ENCODE measurements around the gene NT5DC1. TPM values are rescaled to one million over a fixed set of nuclear protein-coding genes. Genes with fewer than 3 reads are reported as not detected.
"Not testable (repeated sequence)": the region's sequence is repeated elsewhere in the genome, so short reads cannot be mapped to it uniquely, and the experiment has no call there.

The NT5DC1 gene
- total RNA-seq, 2 donors from 2014 or later = 28.4 to 33.9 TPM

- DNase-seq (ENCODE audit: low spot score) (peak; percentile 95), ATAC-seq (peak; percentile 97)
- Mint-ChIP-seq H3K4me3 (peak within 1 kb of the TSS; percentile 100), H3K4me1 (ENCODE audit: low read depth in 2 of 2) (peaks cover 36 to 55% of the 10 kb centered on the region in 2 donors), H3K36me3 (peaks cover 33% of the 10 kb centered on the region), H3K27ac (peak within 1 kb of the TSS; percentile 99), H3K27me3 (no peaks in the 10 kb centered on the region), H3K9me3 (no peaks in the 10 kb centered on the region)
These were observed 178.8 kb downstream of the NT5DC1 start, which contains the start of gene TSPYL1 for GRCh38 chr6:116279232-116280160. Gene TSPYL1 (minus strand): TSS chr6:116279930. CDS start chr6:116279830, 100 bp downstream.

- H3K27ac Mint-ChIP-seq = peak overlapping the region; percentile 99
- H3K4me3 Mint-ChIP-seq = peak overlapping the region; percentile 100
- H3K27me3 Mint-ChIP-seq = no peaks in the 10 kb centered on the region
- peaks cover 33% of the 10 kb centered on the region for H3K36me3 Mint-ChIP-seq
- H3K9me3 Mint-ChIP-seq = no peaks in the 10 kb centered on the region
- H3K4me1 Mint-ChIP-seq (ENCODE audit: low read depth in 2 of 2) = peaks cover 33 to 51% of the 10 kb centered on the region in 2 donors
- ATAC-seq (no peak), DNase-seq (ENCODE audit: low spot score) (no peak)
These were observed 179.7 kb downstream of the NT5DC1 start for GRCh38 chr6:116280161-116280932.

- Mint-ChIP-seq H3K4me1 (ENCODE audit: low read depth in 2 of 2) (peaks cover 31 to 48% of the 10 kb centered on the region in 2 donors), H3K4me3 (peak overlapping the region; percentile 100), H3K36me3 (peaks cover 30% of the 10 kb centered on the region), H3K27me3 (no peaks in the 10 kb centered on the region), H3K27ac (peak overlapping the region in 1 of 2 donors; percentile 99), H3K9me3 (no peaks in the 10 kb centered on the region)
- ATAC-seq (no peak), DNase-seq (ENCODE audit: low spot score) (no peak)
These were observed 180.3 kb downstream of the NT5DC1 start for GRCh38 chr6:116280933-116281316.

- DNase-seq (ENCODE audit: low spot score) (no peak), ATAC-seq (no peak)
- H3K27me3 Mint-ChIP-seq = no peaks in the 10 kb centered on the region
- peaks cover 18 to 32% of the 10 kb centered on the region in 2 donors for H3K4me1 Mint-ChIP-seq (ENCODE audit: low read depth in 2 of 2)
- H3K9me3 Mint-ChIP-seq = no peaks in the 10 kb centered on the region
- H3K4me3 Mint-ChIP-seq = no peak overlapping the region
- peaks cover 17% of the 10 kb centered on the region for H3K36me3 Mint-ChIP-seq
- H3K27ac Mint-ChIP-seq = no peak overlapping the region
These were observed 182.0 kb downstream of the NT5DC1 start for GRCh38 chr6:116282698-116283097.

GRCh38 chr6:116283191-116283590 is 182.5 kb downstream of the NT5DC1 start:
- peaks cover 14 to 27% of the 10 kb centered on the region in 2 donors for H3K4me1 Mint-ChIP-seq (ENCODE audit: low read depth in 2 of 2)
- DNase-seq (ENCODE audit: low spot score) (no peak), ATAC-seq (no peak)
- H3K27ac Mint-ChIP-seq = no peak overlapping the region
- no peaks in the 10 kb centered on the region for H3K9me3 Mint-ChIP-seq
- H3K27me3 Mint-ChIP-seq = no peaks in the 10 kb centered on the region
- H3K4me3 Mint-ChIP-seq = no peak overlapping the region
- peaks cover 12% of the 10 kb centered on the region for H3K36me3 Mint-ChIP-seq

- H3K4me3 Mint-ChIP-seq = not testable (repeated sequence)
These were observed 184.3 kb downstream of the NT5DC1 start for GRCh38 chr6:116284984-116285383.

GRCh38 chr6:116286773-116287358 is 186.2 kb downstream of the NT5DC1 start:
- Mint-ChIP-seq H3K27me3 (no peaks in the 10 kb centered on the region), H3K36me3 (no peaks in the 10 kb centered on the region), H3K9me3 (no peaks in the 10 kb centered on the region), H3K27ac (peak overlapping the region in 1 of 2 donors; percentile 39), H3K4me1 (ENCODE audit: low read depth in 2 of 2) (no peaks in the 10 kb centered on the region), H3K4me3 (no peak overlapping the region)
- DNase-seq (ENCODE audit: low spot score) (no peak), ATAC-seq (peak in 1 of 2 donors; percentile 60)

More at GRCh38 chr6:116284984-116285383, 184.3 kb downstream of the NT5DC1 start:
- not testable (repeated sequence) for H3K27ac Mint-ChIP-seq; DNase-seq (ENCODE audit: low spot score); H3K27me3 Mint-ChIP-seq; H3K9me3 Mint-ChIP-seq; H3K36me3 Mint-ChIP-seq; ATAC-seq
- H3K4me1 Mint-ChIP-seq (ENCODE audit: low read depth in 2 of 2) = peaks cover 3 to 11% of the 10 kb centered on the region in 2 donors

- H3K27me3 Mint-ChIP-seq = no peaks in the 10 kb centered on the region
- peak overlapping the region; percentile 31 to 38 for H3K27ac Mint-ChIP-seq
- H3K4me3 Mint-ChIP-seq = peak overlapping the region; percentile 39
- H3K4me1 Mint-ChIP-seq (ENCODE audit: low read depth in 2 of 2) = no peaks in the 10 kb centered on the region
- H3K36me3 Mint-ChIP-seq = no peaks in the 10 kb centered on the region
- no peaks in the 10 kb centered on the region for H3K9me3 Mint-ChIP-seq
- DNase-seq (ENCODE audit: low spot score) (no peak), ATAC-seq (peak; percentile 52 to 76)
These were observed 187.1 kb downstream of the NT5DC1 start for GRCh38 chr6:116287689-116288282.

- no peaks in the 10 kb centered on the region for H3K36me3 Mint-ChIP-seq
- peaks cover 0 to 1% of the 10 kb centered on the region in 2 donors for H3K4me1 Mint-ChIP-seq (ENCODE audit: low read depth in 2 of 2)
- no peak overlapping the region for H3K4me3 Mint-ChIP-seq
- ATAC-seq (no peak), DNase-seq (ENCODE audit: low spot score) (no peak)
- no peak overlapping the region for H3K27ac Mint-ChIP-seq
- no peaks in the 10 kb centered on the region for H3K9me3 Mint-ChIP-seq
- H3K27me3 Mint-ChIP-seq = no peaks in the 10 kb centered on the region
These were observed 189.2 kb downstream of the NT5DC1 start for GRCh38 chr6:116289876-116290275.

- DNase-seq (ENCODE audit: low spot score) = no peak
- Mint-ChIP-seq H3K4me3 (no peak overlapping the region), H3K27ac (no peak overlapping the region), H3K27me3 (no peaks in the 10 kb centered on the region), H3K36me3 (no peaks in the 10 kb centered on the region), H3K4me1 (ENCODE audit: low read depth in 2 of 2) (peaks cover 0 to 4% of the 10 kb centered on the region in 2 donors), H3K9me3 (no peaks in the 10 kb centered on the region)
- no peak for ATAC-seq
These were observed 190.1 kb downstream of the NT5DC1 start for GRCh38 chr6:116290799-116291198.

GRCh38 chr6:116291701-116292396 is 191.2 kb downstream of the NT5DC1 start:
- DNase-seq (ENCODE audit: low spot score) (no peak), ATAC-seq (no peak)
- H3K4me1 Mint-ChIP-seq (ENCODE audit: low read depth in 2 of 2) = peaks cover 0 to 9% of the 10 kb centered on the region in 2 donors
- H3K4me3 Mint-ChIP-seq = no peak overlapping the region
- no peak overlapping the region for H3K27ac Mint-ChIP-seq
- no peaks in the 10 kb centered on the region for H3K9me3 Mint-ChIP-seq
- no peaks in the 10 kb centered on the region for H3K36me3 Mint-ChIP-seq
- no peaks in the 10 kb centered on the region for H3K27me3 Mint-ChIP-seq

- Mint-ChIP-seq H3K4me1 (ENCODE audit: low read depth in 2 of 2) (peaks cover 0 to 10% of the 10 kb centered on the region in 2 donors), H3K27ac (no peak overlapping the region), H3K27me3 (no peaks in the 10 kb centered on the region), H3K4me3 (no peak overlapping the region), H3K9me3 (no peaks in the 10 kb centered on the region), H3K36me3 (no peaks in the 10 kb centered on the region)
- no peak for ATAC-seq
- DNase-seq (ENCODE audit: low spot score) = no peak
These were observed 191.9 kb downstream of the NT5DC1 start for GRCh38 chr6:116292553-116292952.

GRCh38 chr6:116298273-116298672 is 197.6 kb downstream of the NT5DC1 start:
- Mint-ChIP-seq H3K9me3 (peaks cover 7% of the 10 kb centered on the region), H3K4me3 (no peak overlapping the region)
- DNase-seq (ENCODE audit: low spot score) = no peak

More at GRCh38 chr6:116298273-116298672, 197.6 kb downstream of the NT5DC1 start:
- H3K27me3 Mint-ChIP-seq = no peaks in the 10 kb centered on the region
- no peak for ATAC-seq
- H3K36me3 Mint-ChIP-seq = peaks cover 5% of the 10 kb centered on the region
- no peak overlapping the region for H3K27ac Mint-ChIP-seq
- peaks cover 0 to 15% of the 10 kb centered on the region in 2 donors for H3K4me1 Mint-ChIP-seq (ENCODE audit: low read depth in 2 of 2)

Measured in natural killer cell treated with Interleukin-12 subunit alpha and Interleukin-12 subunit beta and Interleukin-15 and Interleukin-18, amount 100 ng/mL, for 72 hours (primary cell).